Vagina (tissue), 2 donors: ENCODE data around the gene SULT4A1. TPM values are rescaled to one million over a fixed set of nuclear protein-coding genes. Genes with fewer than 3 reads are reported as not detected.

Experiments used
- DNase-seq, 2 donors: peaks; one replicate each; pipeline ENCODE4 v3.0.0-alpha.2; 2017; ENCODE audit errors: extremely low spot score in 2 of 2
- H3K27ac ChIP-seq: fragments of 200-600 bp; sonication (generic); one replicate; pipeline ENCODE4 v1.5.1; 2019
- H3K27me3 ChIP-seq: fragments of 200-600 bp; sonication (generic); one replicate; pipeline ENCODE4 v1.5.1; 2019
- H3K36me3 ChIP-seq, 2 donors: fragments of 200-600 bp; sonication (generic); one replicate each; pipeline ENCODE4 v1.5.1; 2017 to 2019
- H3K4me1 ChIP-seq: fragments of 200-600 bp; sonication (generic); one replicate; pipeline ENCODE4 v1.5.1; 2019
- H3K4me3 ChIP-seq, 2 donors: fragments of 200-600 bp; sonication (generic); 1 replicate in 1 of 2; 2 replicates in 1 of 2; pipeline ENCODE4 v1.5.1; 2016 to 2019
- H3K9me3 ChIP-seq: fragments of 200-600 bp; sonication (generic); one replicate; pipeline ENCODE4 v1.5.1; 2019
- POLR2A ChIP-seq, 2 donors: fragments of 450-650 bp; IDR thresholded peaks; one replicate each; pipeline ENCODE4 v1.6.1; 2017; ENCODE audit warnings: antibody characterized with exemption in 2 of 2, mild to moderate bottlenecking in 2 of 2, moderate library complexity in 2 of 2
- POLR2AphosphoS5 ChIP-seq, 2 donors: sonication (generic); formaldehyde crosslinking; IDR thresholded peaks; one replicate each; pipeline ENCODE4 v1.9.0; 2017; ENCODE audit warnings: antibody characterized with exemption in 2 of 2, mild to moderate bottlenecking in 2 of 2, low read depth in 1 of 2; ENCODE audit not compliant: insufficient read depth in 1 of 2
- intact Hi-C: fragments of 100-400 bp; cut with DNase I; formaldehyde crosslinking; loops from one replicate; pipeline ENCODE4 v1.15.1; 2023
- total RNA-seq: library from RNA; depleted of rRNA; stranded (reverse); fragments of >200 nt; gene quantifications from one replicate; pipeline ENCODE4 v1.2.3, GENCODE V29; 2016
- TF ChIP-seq, protein P1 (sequence below), 3 experiments: fragments of 450-650 bp in 2 of 3; fragments of 200-600 bp in 1 of 3; sonication (generic) in 1 of 3; IDR thresholded peaks; one replicate each; pipeline ENCODE4 v1.5.1; 2017 to 2019; ENCODE audit warnings: antibody characterized with exemption in 3 of 3, mild to moderate bottlenecking in 2 of 3, moderate library complexity in 2 of 3

The SULT4A1 gene
- total RNA-seq, 1 donor from 2014 or later = 3.2 TPM

GRCh38 chr22:43827003-43827735 lies 35.1 kb downstream of the SULT4A1 start:
- H3K9me3 ChIP-seq = no peaks in the 10 kb centered on the region
- H3K27me3 ChIP-seq = no peaks in the 10 kb centered on the region
- TF ChIP-seq, protein P1, sequence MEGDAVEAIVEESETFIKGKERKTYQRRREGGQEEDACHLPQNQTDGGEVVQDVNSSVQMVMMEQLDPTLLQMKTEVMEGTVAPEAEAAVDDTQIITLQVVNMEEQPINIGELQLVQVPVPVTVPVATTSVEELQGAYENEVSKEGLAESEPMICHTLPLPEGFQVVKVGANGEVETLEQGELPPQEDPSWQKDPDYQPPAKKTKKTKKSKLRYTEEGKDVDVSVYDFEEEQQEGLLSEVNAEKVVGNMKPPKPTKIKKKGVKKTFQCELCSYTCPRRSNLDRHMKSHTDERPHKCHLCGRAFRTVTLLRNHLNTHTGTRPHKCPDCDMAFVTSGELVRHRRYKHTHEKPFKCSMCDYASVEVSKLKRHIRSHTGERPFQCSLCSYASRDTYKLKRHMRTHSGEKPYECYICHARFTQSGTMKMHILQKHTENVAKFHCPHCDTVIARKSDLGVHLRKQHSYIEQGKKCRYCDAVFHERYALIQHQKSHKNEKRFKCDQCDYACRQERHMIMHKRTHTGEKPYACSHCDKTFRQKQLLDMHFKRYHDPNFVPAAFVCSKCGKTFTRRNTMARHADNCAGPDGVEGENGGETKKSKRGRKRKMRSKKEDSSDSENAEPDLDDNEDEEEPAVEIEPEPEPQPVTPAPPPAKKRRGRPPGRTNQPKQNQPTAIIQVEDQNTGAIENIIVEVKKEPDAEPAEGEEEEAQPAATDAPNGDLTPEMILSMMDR (IDR thresholded peaks at IDR 0.05) = no peak
- TF ChIP-seq POLR2A (IDR thresholded peaks at IDR 0.05) (no peak), POLR2AphosphoS5 (IDR thresholded peaks at IDR 0.05; ENCODE audit: insufficient read depth in 1 of 2, low read depth in 1 of 2) (no peak)
- H3K36me3 ChIP-seq = no peaks in the 10 kb centered on the region
- no peak for DNase-seq
- H3K4me1 ChIP-seq = peaks cover 23% of the 10 kb centered on the region
- intact Hi-C loops = loop anchor here (5.0 kb wide), 1 partner anchor 1330 kb away; no protein-coding TSS in a partner anchor
- no peak overlapping the region for H3K4me3 ChIP-seq
- H3K27ac ChIP-seq = no peak overlapping the region

DNA sequence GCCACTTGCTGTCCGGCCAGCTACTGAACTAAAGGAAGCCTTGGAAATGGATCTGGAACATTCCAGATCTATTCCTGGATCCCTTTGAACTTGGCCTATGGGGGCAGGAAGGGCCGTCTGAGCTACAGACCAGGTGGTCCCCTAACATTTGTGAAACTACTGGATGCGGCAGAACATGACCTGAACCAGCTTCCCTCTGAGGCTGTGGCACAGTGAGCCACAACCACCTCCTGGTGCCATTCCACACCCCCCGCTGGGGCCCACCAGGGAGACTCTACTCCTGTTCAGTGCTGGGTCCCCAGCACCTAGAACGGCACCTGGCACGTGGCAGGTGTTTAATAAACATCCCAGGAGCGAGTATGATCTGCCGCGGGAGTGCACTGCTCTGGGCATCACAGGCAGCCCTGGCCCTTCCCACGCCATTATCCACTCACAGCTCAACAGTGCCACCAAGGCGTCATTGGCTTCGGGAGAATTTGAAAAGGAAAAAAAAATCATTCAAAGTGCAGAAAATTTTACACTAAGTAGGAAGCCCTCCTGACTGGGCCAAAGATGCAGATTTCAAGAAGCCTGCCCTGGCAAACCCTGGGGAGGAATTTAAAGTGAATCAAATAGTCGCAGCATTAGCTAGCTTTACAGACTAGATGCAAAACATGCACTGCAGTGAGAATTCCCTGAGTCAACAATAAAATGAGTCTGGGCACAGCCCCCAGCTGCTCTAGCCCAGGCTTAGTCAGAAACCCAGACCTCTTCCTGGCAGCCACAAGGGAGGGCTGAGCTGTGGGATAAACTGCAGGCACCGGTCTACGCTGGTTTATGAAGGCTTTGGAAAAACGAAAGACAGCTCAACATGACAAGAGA lies 35.9 kb downstream of the SULT4A1 start:
- Histone ChIP-seq H3K4me3 (no peak overlapping the region), H3K36me3 (no peaks in the 10 kb centered on the region), H3K27ac (no peak overlapping the region), H3K9me3 (no peaks in the 10 kb centered on the region), H3K4me1 (peaks cover 23% of the 10 kb centered on the region), H3K27me3 (no peaks in the 10 kb centered on the region)
- no peak for TF ChIP-seq POLR2A (IDR thresholded peaks at IDR 0.05)
- intact Hi-C loops = loop anchor here (5.0 kb wide), 1 partner anchor 1331 kb away; no protein-coding TSS in a partner anchor
- DNase-seq = no peak

GRCh38 chr22:43825651-43826050 lies 36.7 kb downstream of the SULT4A1 start:
- H3K4me1 ChIP-seq = peaks cover 23% of the 10 kb centered on the region
- H3K9me3 ChIP-seq = no peaks in the 10 kb centered on the region
- no peak overlapping the region for H3K27ac ChIP-seq
- TF ChIP-seq POLR2AphosphoS5 (IDR thresholded peaks at IDR 0.05; ENCODE audit: insufficient read depth in 1 of 2, low read depth in 1 of 2) (no peak), POLR2A (IDR thresholded peaks at IDR 0.05) (no peak)
- TF ChIP-seq, protein P1 (IDR thresholded peaks at IDR 0.05) = no peak
- intact Hi-C loops = loop anchor here (5.0 kb wide), 1 partner anchor 1332 kb away; no protein-coding TSS in a partner anchor
- H3K27me3 ChIP-seq = no peaks in the 10 kb centered on the region
- no peaks in the 10 kb centered on the region for H3K36me3 ChIP-seq
- no peak for DNase-seq
- no peak overlapping the region for H3K4me3 ChIP-seq

GRCh38 chr22:43824724-43825420 lies 37.4 kb downstream of the SULT4A1 start:
- Histone ChIP-seq H3K4me3 (no peak overlapping the region), H3K4me1 (peaks cover 22% of the 10 kb centered on the region), H3K27ac (no peak overlapping the region), H3K27me3 (no peaks in the 10 kb centered on the region), H3K36me3 (no peaks in the 10 kb centered on the region), H3K9me3 (no peaks in the 10 kb centered on the region)
- intact Hi-C loops = loop anchor here (5.0 kb wide), 1 partner anchor 1332 kb away; no protein-coding TSS in a partner anchor
- TF ChIP-seq, protein P1 (IDR thresholded peaks at IDR 0.05) = no peak
- TF ChIP-seq POLR2A (IDR thresholded peaks at IDR 0.05) (no peak), POLR2AphosphoS5 (IDR thresholded peaks at IDR 0.05; ENCODE audit: insufficient read depth in 1 of 2, low read depth in 1 of 2) (no peak)
- peak; percentile 29 to 87 for DNase-seq
